NCI-H1092 (cell line): ENCODE measurements around the gene ATP6V0C.
"Not testable (repeated sequence)": the region's sequence is repeated elsewhere in the genome, so short reads cannot be mapped to it uniquely, and the experiment has no call there.

Experiments
- DNase-seq: peaks from one replicate; lab custom pipeline; 2025; lab: John Stamatoyannopoulos, UW

ATP6V0C gene

GRCh38 chr16:2528161-2529060, 14.7 kb downstream of the ATP6V0C start:
- no peak for DNase-seq

DNA sequence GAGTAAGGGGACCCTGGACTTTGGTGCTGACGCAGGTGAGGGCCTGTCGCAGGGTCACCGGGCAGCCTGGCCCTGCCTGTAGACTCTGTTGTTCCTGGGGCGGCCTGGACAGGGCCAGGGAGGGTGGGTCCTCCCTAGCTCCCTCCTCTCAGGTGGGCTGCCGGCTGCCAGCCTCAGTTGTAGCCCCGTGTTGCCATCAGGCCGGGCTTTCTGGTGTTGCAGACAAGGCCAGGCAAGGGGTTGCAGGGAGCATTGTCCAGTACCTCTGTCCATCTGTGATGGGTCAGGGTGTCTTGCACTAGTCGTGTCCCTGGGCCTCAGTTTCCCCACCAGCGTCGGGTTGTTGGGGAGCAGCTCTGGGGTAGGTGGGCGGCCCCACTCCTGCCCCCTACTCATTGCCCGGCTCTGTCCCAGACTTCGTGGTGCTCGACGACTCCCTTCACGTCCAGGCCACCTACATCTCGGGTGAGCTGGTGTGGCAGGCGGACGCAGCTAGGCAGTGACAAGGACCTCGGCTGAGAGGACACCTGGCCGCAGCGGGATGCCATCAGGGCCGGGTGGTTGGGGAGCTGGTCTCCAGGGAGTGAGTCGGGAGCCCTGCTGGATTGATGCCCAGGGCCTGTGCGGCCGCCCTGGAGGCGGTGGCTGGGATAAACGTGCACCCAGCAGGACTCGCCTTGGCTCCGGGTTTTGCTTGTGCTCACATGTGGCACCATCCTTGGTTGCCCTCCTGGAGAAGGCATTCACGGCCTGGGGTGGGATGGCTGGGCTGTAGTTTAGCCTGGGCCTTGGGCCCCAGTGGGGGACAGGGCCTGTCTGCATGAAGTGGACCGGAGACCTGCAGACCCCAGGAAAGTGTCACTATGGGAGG, 15.5 kb downstream of the ATP6V0C start:
- DNase-seq, result no peak

DNA sequence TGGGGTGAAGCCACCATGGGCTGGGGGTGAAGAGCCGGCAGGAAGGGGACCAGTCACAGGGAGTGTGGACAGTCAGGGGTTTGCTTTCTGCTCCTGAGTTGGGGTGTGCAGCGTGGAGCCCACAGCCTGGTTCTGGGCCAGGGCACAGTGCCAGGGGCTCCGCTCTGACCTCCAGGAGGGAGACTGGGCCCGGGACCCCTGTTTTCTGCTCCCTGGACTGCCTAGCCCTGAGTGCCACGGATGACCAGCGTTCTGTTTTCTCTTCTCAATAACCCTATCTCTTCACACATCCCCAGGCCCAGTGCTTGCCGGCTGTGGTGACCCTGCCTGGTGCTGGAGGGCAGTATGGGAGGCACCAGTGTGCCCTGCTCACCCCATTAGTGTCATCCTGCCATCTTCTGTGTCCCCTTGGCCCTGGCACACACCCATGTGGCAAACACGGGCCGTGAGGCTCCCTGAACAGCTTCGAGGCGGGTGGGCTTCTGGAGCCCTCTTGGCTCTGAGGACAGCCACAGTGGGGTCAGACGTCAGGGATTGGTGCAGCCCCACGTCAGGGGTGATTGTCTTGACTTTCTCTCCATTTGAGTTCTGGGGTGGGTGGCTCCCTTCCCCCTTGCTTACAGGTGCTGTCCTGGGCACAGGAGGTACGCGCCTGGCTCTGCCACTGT, 16.3 kb downstream of the ATP6V0C start:
- DNase-seq, result no peak

GRCh38 chr16:2530629-2531318, 17.0 kb downstream of the ATP6V0C start:
- DNase-seq, result no peak

- no peak for DNase-seq
Observed at GRCh38 chr16:2531371-2531695, 17.6 kb downstream of the ATP6V0C start, which contains the start of gene CEMP1. TSS of gene CEMP1 (minus strand) at chr16:2531408. CDS start at chr16:2531073, 335 bp downstream.

- peak; percentile 91 for DNase-seq
Observed at GRCh38 chr16:2531696-2532493, 18.1 kb downstream of the ATP6V0C start.

- no peak for DNase-seq
Observed at GRCh38 chr16:2532494-2533141, 18.9 kb downstream of the ATP6V0C start.

GRCh38 chr16:2533142-2533755, 19.5 kb downstream of the ATP6V0C start:
- not testable (repeated sequence) for DNase-seq

DNA sequence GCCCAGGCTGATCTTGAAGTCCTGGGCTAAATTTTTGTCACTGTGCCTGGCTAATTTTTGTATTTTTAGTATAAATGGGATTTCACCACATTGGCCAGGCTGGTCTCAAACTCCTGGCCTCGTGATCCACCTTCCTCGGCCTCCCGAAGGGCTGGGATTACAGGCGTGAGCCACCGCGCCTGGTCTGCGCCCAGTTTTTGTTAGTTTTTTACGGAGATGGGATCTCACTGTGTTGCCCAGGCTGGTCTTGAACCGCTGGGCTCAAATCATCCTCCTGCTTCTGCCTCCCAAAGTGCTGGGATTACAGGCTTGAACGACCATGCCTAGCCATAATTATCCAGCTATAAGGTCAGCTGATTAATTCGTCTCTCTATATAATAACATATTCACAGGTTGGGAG, 20.2 kb downstream of the ATP6V0C start:
- no peak for DNase-seq

GRCh38 chr16:2534335-2534734, 20.6 kb downstream of the ATP6V0C start:
- DNase-seq, result not testable (repeated sequence)

DNA sequence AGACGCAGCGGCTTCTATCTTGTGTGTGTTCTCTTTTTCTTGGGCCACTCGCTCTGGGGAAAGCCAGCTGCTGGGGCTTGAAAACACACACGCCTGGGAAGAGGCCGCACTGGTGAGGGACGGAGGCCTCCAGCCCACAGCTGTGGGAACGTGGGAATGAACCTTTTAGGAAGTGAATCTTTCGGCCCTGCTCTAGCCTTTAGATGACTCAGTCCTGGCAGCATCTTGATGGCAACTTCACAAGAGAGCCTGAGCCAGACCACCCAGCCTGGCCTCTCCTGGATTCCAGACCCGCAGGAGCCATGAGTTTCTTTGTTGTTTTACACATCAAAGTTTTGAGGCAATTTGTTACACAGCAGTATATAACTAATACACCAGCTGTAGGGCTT, 21.9 kb downstream of the ATP6V0C start:
- DNase-seq, result no peak

DNA sequence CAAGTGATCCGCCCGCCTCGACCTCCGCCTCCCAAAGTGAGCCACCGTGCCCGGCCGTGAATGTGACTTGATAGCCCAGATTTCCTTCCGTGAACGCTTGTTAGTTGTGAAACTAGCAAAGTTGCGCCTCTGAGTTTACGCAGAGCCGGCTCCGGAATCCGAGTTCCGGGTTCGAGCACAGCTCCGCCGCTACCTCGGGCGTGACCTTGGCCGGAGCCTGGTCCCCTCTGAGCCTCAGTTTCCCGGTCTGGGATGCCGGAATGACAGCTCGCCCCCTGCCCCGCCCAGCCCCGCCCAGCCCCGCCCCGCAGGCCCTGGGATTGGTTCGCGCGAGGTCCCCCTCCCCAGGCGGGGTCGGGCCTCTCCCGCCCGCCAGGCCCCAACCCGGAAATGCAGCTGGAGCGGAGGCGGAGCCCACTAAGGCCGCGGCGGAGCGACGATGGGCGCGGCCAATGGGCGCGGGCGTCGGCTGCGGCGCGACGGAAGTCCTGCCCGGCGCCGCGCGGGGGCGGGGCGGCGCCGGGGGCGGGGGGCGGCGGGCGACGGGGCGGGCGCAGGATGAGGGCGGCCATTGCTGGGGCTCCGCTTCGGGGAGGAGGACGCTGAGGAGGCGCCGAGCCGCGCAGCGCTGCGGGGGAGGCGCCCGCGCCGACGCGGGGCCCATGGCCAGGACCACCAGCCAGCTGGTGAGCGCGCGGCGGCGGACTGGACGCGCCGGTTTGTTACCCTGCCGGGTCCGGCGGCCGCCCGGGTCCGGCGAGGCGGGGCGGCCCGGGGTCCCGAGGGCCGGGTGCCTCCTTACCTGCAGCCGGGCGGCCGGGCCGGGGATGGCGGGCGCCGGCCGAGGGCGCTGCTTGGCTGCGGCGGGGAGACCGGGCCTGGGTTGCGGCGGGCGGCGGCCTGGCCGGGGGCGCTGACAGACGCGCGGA, 24.0 kb downstream of the ATP6V0C start, which contains the start of gene PDPK1:
Gene PDPK1, plus strand, starts transcription at position 571 of the 929 bp plus-strand sequence. Its CDS starts 92 bp downstream, at position 663.
- DNase-seq, result peak; percentile 94

DNA sequence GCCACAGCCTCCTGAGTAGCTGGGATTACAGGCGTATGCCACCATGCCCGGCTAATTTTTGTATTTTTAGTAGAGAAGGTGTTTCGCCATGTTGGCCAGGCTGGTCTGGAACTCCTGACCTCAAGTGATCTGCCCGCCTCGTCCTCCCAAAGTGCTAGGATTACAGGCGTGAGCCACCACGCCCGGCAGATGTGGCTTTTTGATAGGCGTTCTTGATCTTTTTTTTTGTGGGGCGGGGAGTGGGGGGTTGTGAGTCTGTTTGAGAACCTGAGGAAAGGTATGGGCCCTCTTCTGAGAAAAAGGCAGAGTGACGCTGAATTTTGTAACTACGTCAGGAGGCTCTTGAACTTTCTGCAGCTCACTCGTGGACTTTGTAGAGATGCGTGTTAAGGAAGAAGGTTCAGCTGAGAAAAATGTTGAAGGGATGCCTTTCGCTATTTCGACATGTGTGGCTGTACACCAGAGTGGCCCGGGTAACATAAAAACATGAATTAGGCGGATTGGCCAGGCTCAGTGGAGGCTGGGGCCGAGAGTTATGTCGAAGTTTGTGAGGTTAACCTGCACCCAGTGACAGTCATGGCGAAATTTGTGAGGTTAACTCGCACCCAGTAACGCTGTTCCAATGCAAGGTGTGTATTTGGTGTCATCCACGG, 25.6 kb downstream of the ATP6V0C start:
- not testable (repeated sequence) for DNase-seq

- not testable (repeated sequence) for DNase-seq
Observed at GRCh38 chr16:2539845-2540458, 26.2 kb downstream of the ATP6V0C start.

GRCh38 chr16:2540912-2541311, 27.2 kb downstream of the ATP6V0C start:
- DNase-seq, result not testable (repeated sequence)

- DNase-seq, result not testable (repeated sequence)
Observed at GRCh38 chr16:2541409-2541808, 27.7 kb downstream of the ATP6V0C start.

GRCh38 chr16:2543771-2544170, 30.0 kb downstream of the ATP6V0C start:
- not testable (repeated sequence) for DNase-seq
